Measurements from ENCODE around the gene B3GNT4.

GRCh38 chr12:122194804-122195203 is 8.7 kb upstream of the B3GNT4 start:
- TF ChIP-seq POLR2A (IDR thresholded peaks at IDR 0.05; ENCODE audit: low read depth): no peak
- no peak for TF ChIP-seq EP300 (IDR thresholded peaks at IDR 0.05)
- no peak for TF ChIP-seq CTCF (IDR thresholded peaks at IDR 0.05)

All from esophagus muscularis mucosa (tissue), 4 donors.